DLD1 (cell line): ENCODE data around the gene CMTR2.
"Not testable (repeated sequence)": the region's sequence is repeated elsewhere in the genome, so short reads cannot be mapped to it uniquely, and the experiment has no call there.

Experiments
- in situ Hi-C: cut with HindIII; loops from 2 replicates; pipeline ENCODE4 v1.10.0; 2017; ENCODE audit warnings: low sequenced_read_pairs

The CMTR2 gene

GRCh38 chr16:71288890-71289731 lies at the start of gene CMTR2:
Gene CMTR2, minus strand, starts transcription at chr16:71289402. Its CDS starts 3,482 bp downstream, at chr16:71285920.
- in situ Hi-C loops: no loop called here

- in situ Hi-C loops: no loop called here
Observed at GRCh38 chr16:71338632-71339031, 49.4 kb upstream of the CMTR2 start.

DNA sequence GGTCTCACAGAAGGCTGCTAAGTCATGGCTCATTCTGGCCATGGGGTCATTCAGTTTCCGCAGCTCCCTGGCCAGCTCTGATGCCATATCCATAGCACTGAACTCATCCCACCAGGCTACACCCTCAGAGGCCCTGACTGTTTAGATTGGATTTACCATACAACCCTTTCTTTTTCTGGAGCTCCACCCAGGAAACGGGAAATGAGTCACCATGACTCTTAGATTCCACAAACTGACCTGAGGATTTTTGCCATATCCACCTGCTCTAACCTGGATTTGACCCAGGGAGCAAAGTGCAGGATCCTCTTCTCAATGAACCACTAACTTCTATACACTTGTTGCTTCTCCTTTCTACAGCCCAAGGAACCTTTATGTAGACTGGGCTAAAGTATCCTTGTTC lies 49.0 kb upstream of the CMTR2 start:
- in situ Hi-C loops: no loop called here

- in situ Hi-C loops: no loop called here
Observed at GRCh38 chr16:71337631-71338030, 48.4 kb upstream of the CMTR2 start.

DNA sequence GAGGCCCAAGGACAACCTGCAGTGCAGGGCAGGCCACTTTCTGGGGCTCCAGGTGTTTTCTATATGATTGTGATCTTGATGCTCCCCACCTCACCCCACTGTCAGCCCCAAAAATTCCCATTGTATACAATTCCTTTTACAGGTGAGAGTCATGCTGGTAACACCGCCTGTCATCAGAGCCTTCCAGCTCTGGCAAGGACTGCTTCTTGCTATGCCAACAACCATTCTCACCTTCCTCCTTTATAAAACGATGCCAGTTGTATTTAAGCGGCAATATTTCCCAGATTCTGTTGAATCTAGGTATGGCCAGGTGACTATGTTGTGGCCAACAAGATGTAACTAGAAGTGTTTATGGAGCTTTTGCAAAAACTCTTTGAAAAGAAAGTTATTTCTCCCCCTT lies 38.9 kb upstream of the CMTR2 start:
- in situ Hi-C loops: no loop called here

DNA sequence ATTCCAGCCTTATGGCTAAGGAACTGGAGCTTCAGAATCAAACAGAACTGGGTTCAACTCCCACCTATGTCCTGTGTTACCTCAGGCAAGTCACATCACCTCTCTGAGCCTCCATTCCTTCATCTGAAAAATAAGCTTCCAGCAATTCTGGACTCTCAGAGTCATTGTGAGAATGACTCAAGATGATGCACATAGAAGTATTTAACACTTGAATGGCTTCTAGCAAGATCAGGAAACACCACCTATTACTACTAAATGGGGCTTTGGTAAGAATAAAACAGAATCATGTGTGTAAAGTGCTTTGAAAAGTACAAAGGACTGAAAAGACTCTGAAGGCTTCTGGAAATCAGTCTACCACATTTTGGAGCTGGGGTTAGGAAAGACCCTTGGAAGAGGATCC lies 38.5 kb upstream of the CMTR2 start:
- in situ Hi-C loops: no loop called here

- in situ Hi-C loops: no loop called here
Observed at GRCh38 chr16:71319999-71320398, 30.8 kb upstream of the CMTR2 start.

GRCh38 chr16:71315269-71315668 lies 26.1 kb upstream of the CMTR2 start:
- in situ Hi-C loops: no loop called here

- in situ Hi-C loops: not testable (repeated sequence)
Observed at GRCh38 chr16:71313591-71313990, 24.4 kb upstream of the CMTR2 start.

GRCh38 chr16:71311553-71312158 lies 22.5 kb upstream of the CMTR2 start:
- in situ Hi-C loops: no loop called here

DNA sequence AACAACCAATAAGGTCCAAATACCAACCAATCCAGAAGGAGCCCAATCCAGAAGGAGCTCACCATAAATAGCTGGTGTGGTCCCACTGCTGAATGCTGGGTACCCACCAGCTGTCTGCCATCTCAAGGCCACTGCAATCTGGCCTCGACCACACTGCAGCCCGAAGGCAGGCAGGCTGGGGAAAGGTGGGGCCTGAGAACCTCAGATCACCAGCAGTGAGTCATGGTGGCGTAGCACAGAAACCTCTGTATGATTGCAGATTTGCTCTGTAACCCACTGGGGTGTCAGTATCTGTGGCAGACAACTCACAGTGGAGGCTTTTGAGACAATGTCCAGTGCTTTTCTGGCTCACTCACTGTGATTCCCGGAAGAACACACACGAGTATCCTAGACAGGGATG lies 14.7 kb upstream of the CMTR2 start:
- in situ Hi-C loops: no loop called here

- in situ Hi-C loops: no loop called here
Observed at GRCh38 chr16:71297341-71297634, 8.1 kb upstream of the CMTR2 start.

- in situ Hi-C loops: no loop called here
Observed at GRCh38 chr16:71296584-71297340, 7.6 kb upstream of the CMTR2 start.

- in situ Hi-C loops: no loop called here
Observed at GRCh38 chr16:71295950-71296349, 6.7 kb upstream of the CMTR2 start.

DNA sequence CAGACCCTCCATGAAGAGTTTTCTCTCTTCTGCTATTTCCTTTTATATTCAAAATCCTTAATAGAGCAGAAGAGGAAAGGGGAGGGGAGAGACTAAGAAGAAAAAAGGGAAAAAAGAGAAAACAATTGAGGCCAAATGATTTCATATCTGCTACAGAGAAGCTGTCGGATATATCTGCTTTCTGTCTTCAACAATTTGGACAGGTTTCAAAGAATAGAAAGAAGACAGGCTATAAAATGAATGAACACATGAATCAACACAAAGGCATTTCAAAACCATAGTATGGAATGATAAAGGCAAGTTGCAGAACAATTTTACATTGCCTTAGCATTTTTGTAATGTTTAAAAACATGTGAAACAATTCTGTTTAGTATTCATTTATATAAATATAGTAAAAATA lies 4.7 kb upstream of the CMTR2 start:
- in situ Hi-C loops: no loop called here

- in situ Hi-C loops: not testable (repeated sequence)
Observed at GRCh38 chr16:71292095-71292494, 2.9 kb upstream of the CMTR2 start.

GRCh38 chr16:71289732-71290062 lies 495 bp upstream of the CMTR2 start:
- in situ Hi-C loops: no loop called here

- in situ Hi-C loops: no loop called here
Observed at GRCh38 chr16:71288570-71288889, 672 bp downstream of the CMTR2 start.

GRCh38 chr16:71287911-71288310 lies 1.3 kb downstream of the CMTR2 start:
- in situ Hi-C loops: no loop called here

- in situ Hi-C loops: no loop called here
Observed at GRCh38 chr16:71287454-71287853, 1.7 kb downstream of the CMTR2 start.

DNA sequence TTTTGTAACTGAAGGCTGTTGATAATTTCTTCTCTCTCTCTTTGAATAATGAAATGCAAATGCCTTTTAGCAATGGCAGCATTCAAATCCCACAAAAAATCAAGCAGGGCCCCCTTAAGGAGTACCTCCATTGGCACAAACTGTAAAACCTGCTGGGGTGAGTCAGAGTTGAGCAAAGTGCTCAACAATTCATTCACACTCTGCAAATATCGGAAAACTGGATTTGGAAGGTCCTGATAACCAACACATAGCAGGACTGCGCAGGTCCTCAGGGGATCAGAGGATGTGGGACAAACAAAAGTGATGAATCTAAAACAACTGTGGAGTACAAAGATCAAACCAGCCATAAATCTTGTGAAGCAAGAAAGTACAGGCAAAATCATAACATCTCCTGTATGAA lies 5.6 kb downstream of the CMTR2 start:
- in situ Hi-C loops: no loop called here

- in situ Hi-C loops: no loop called here
Observed at GRCh38 chr16:71282943-71283342, 6.3 kb downstream of the CMTR2 start.
